IMR-90 (cell line): ENCODE results near the gene GJA8.

Experiments
- BHLHE40 ChIP-seq: fragments of 150-350 bp; IDR thresholded peaks from 2 replicates; pipeline ENCODE4 v1.6.1; 2016; ENCODE audit warnings: mild to moderate bottlenecking, low read depth, low read length
- CHD1 ChIP-seq: IDR thresholded peaks from 2 replicates; pipeline ENCODE4 v1.6.1; 2012; ENCODE audit warnings: low read depth, low read length, improper control_type of control experiment
- ELK1 ChIP-seq: fragments of 150-350 bp; IDR thresholded peaks from 2 replicates; pipeline ENCODE4 v1.6.1; 2016; ENCODE audit warnings: low read depth, mild to moderate bottlenecking, low read length, moderate library complexity, borderline replicate concordance
- FOS ChIP-seq: fragments of 150-350 bp; IDR thresholded peaks from 2 replicates; pipeline ENCODE4 v1.6.1; 2016; ENCODE audit warnings: low read depth, low read length
- MXI1 ChIP-seq: IDR thresholded peaks from 2 replicates; pipeline ENCODE4 v1.6.1; 2012; ENCODE audit warnings: low read depth, mild to moderate bottlenecking, low read length, moderate library complexity, borderline replicate concordance
- POLR2A ChIP-seq: IDR thresholded peaks from 2 replicates; pipeline ENCODE4 v1.6.1; 2012; ENCODE audit warnings: mild to moderate bottlenecking, low read depth, low read length
- RCOR1 ChIP-seq: IDR thresholded peaks from 2 replicates; pipeline ENCODE4 v1.6.1; 2012; ENCODE audit warnings: mild to moderate bottlenecking, low read length, improper control_type of control experiment; ENCODE audit not compliant: insufficient replicate concordance
- SMC3 ChIP-seq: fragments of 150-350 bp; IDR thresholded peaks from 2 replicates; pipeline ENCODE4 v1.6.1; 2016; ENCODE audit warnings: low read depth, mild to moderate bottlenecking, antibody characterized with exemption, low read length, moderate library complexity
- USF2 ChIP-seq: fragments of 150-350 bp; IDR thresholded peaks from 2 replicates; pipeline ENCODE4 v1.6.1; 2017; ENCODE audit warnings: mild to moderate bottlenecking, antibody characterized with exemption, low read length, low read depth
- TF ChIP-seq, protein P1 (sequence below): conservative IDR thresholded peaks from 2 replicates; pipeline ENCODE4 v1.5.1; 2012; ENCODE audit warnings: mild to moderate bottlenecking, low read depth, low read length, improper control_type of control experiment

GRCh38 chr1:147853391-147853790, 49.2 kb upstream of the GJA8 start:
- TF ChIP-seq MXI1 (no peak), RCOR1 (no peak), CHD1 (no peak), POLR2A (no peak), USF2 (no peak), BHLHE40 (no peak), SMC3 (no peak), FOS (no peak), ELK1 (no peak)
- TF ChIP-seq, protein P1, sequence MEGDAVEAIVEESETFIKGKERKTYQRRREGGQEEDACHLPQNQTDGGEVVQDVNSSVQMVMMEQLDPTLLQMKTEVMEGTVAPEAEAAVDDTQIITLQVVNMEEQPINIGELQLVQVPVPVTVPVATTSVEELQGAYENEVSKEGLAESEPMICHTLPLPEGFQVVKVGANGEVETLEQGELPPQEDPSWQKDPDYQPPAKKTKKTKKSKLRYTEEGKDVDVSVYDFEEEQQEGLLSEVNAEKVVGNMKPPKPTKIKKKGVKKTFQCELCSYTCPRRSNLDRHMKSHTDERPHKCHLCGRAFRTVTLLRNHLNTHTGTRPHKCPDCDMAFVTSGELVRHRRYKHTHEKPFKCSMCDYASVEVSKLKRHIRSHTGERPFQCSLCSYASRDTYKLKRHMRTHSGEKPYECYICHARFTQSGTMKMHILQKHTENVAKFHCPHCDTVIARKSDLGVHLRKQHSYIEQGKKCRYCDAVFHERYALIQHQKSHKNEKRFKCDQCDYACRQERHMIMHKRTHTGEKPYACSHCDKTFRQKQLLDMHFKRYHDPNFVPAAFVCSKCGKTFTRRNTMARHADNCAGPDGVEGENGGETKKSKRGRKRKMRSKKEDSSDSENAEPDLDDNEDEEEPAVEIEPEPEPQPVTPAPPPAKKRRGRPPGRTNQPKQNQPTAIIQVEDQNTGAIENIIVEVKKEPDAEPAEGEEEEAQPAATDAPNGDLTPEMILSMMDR, result no peak
